IPS-18a (cell line): ENCODE data around the gene SLC2A9.
"Not testable (repeated sequence)": the region's sequence is repeated elsewhere in the genome, so short reads cannot be mapped to it uniquely, and the experiment has no call there.

Experiments used
- H3K27ac ChIP-seq: one replicate; pipeline ENCODE4 v1.5.1; 2013; ENCODE audit warnings: low read length
- H3K27me3 ChIP-seq: one replicate; pipeline ENCODE4 v1.6.1; 2013; ENCODE audit warnings: mild to moderate bottlenecking, low read length; ENCODE audit not compliant: control insufficient read depth, insufficient read depth
- H3K36me3 ChIP-seq: one replicate; pipeline ENCODE4 v1.6.1; 2013; ENCODE audit warnings: low read depth, low read length; ENCODE audit not compliant: control insufficient read depth
- H3K4me1 ChIP-seq: one replicate; pipeline ENCODE4 v1.6.1; 2013; ENCODE audit warnings: low read depth, low read length; ENCODE audit not compliant: control insufficient read depth
- H3K4me3 ChIP-seq: one replicate; pipeline ENCODE4 v1.5.1; 2013; ENCODE audit warnings: low read length
- H3K9ac ChIP-seq: one replicate; pipeline ENCODE4 v1.6.1; 2013; ENCODE audit warnings: mild to moderate bottlenecking, low read length, moderate library complexity
- H3K9me3 ChIP-seq: one replicate; pipeline ENCODE4 v1.6.1; 2013; ENCODE audit warnings: low read depth, low read length; ENCODE audit not compliant: control insufficient read depth

SLC2A9 gene

GRCh38 chr4:9812501-9813340 lies 208.6 kb downstream of the SLC2A9 start:
- H3K4me3 ChIP-seq, result no peak overlapping the region

GRCh38 chr4:9811806-9812205 lies 209.5 kb downstream of the SLC2A9 start:
- no peak overlapping the region for H3K27ac ChIP-seq
- H3K4me3 ChIP-seq, result no peak overlapping the region
- no peaks in the 10 kb centered on the region for H3K4me1 ChIP-seq
- no peak overlapping the region for H3K9ac ChIP-seq
- H3K27me3 ChIP-seq, result no peaks in the 10 kb centered on the region
- no peaks in the 10 kb centered on the region for H3K9me3 ChIP-seq
- H3K36me3 ChIP-seq, result no peaks in the 10 kb centered on the region

More at GRCh38 chr4:9812501-9813340, 208.6 kb downstream of the SLC2A9 start:
- H3K27me3 ChIP-seq, result no peaks in the 10 kb centered on the region
- no peak overlapping the region for H3K9ac ChIP-seq
- no peak overlapping the region for H3K27ac ChIP-seq
- no peaks in the 10 kb centered on the region for H3K4me1 ChIP-seq
- no peaks in the 10 kb centered on the region for H3K9me3 ChIP-seq
- no peaks in the 10 kb centered on the region for H3K36me3 ChIP-seq

- Histone ChIP-seq H3K4me3 (no peak overlapping the region), H3K36me3 (no peaks in the 10 kb centered on the region), H3K9me3 (no peaks in the 10 kb centered on the region), H3K27me3 (no peaks in the 10 kb centered on the region), H3K27ac (no peak overlapping the region), H3K9ac (no peak overlapping the region), H3K4me1 (no peaks in the 10 kb centered on the region)
Measured at GRCh38 chr4:9808077-9808476, 213.2 kb downstream of the SLC2A9 start.

- Histone ChIP-seq H3K27me3 (no peaks in the 10 kb centered on the region), H3K36me3 (no peaks in the 10 kb centered on the region), H3K4me1 (no peaks in the 10 kb centered on the region), H3K27ac (no peak overlapping the region), H3K9ac (no peak overlapping the region), H3K9me3 (no peaks in the 10 kb centered on the region), H3K4me3 (no peak overlapping the region)
Measured at GRCh38 chr4:9804918-9805317, 216.4 kb downstream of the SLC2A9 start.

GRCh38 chr4:9800848-9801247 lies 220.4 kb downstream of the SLC2A9 start:
- Histone ChIP-seq H3K36me3 (no peaks in the 10 kb centered on the region), H3K27me3 (no peaks in the 10 kb centered on the region), H3K4me1 (no peaks in the 10 kb centered on the region), H3K4me3 (no peak overlapping the region), H3K27ac (no peak overlapping the region), H3K9ac (no peak overlapping the region), H3K9me3 (no peaks in the 10 kb centered on the region)

- not testable (repeated sequence) for H3K27ac ChIP-seq, H3K27me3 ChIP-seq, H3K9ac ChIP-seq, H3K4me1 ChIP-seq, H3K36me3 ChIP-seq, H3K4me3 ChIP-seq, H3K9me3 ChIP-seq
Measured at GRCh38 chr4:9796641-9797040, 224.7 kb downstream of the SLC2A9 start.

GRCh38 chr4:9792381-9792780 lies 228.9 kb downstream of the SLC2A9 start:
- Histone ChIP-seq H3K27me3 (no peaks in the 10 kb centered on the region), H3K9me3 (no peaks in the 10 kb centered on the region), H3K4me1 (no peaks in the 10 kb centered on the region), H3K4me3 (no peak overlapping the region), H3K36me3 (no peaks in the 10 kb centered on the region), H3K9ac (no peak overlapping the region), H3K27ac (no peak overlapping the region)

GRCh38 chr4:9785891-9786290 lies 235.4 kb downstream of the SLC2A9 start:
- not testable (repeated sequence) for H3K4me3 ChIP-seq, H3K36me3 ChIP-seq, H3K4me1 ChIP-seq, H3K9me3 ChIP-seq, H3K27ac ChIP-seq, H3K9ac ChIP-seq
- H3K27me3 ChIP-seq, result peaks cover 32% of the 10 kb centered on the region

- Histone ChIP-seq H3K27me3 (peaks cover 46% of the 10 kb centered on the region), H3K4me3 (peak overlapping the region; percentile 54), H3K9ac (no peak overlapping the region)
Measured at GRCh38 chr4:9782136-9782436, 239.2 kb downstream of the SLC2A9 start.

GRCh38 chr4:9781343-9782135 lies 239.8 kb downstream of the SLC2A9 start, which contains the start of gene DRD5:
Gene DRD5, plus strand, starts transcription at chr4:9781634. Its CDS starts 396 bp downstream, at chr4:9782030.
- no peaks in the 10 kb centered on the region for H3K36me3 ChIP-seq
- H3K9ac ChIP-seq, result no peak within 1 kb of the TSS
- peak within 1 kb of the TSS; percentile 54 for H3K4me3 ChIP-seq
- no peaks in the 10 kb centered on the region for H3K9me3 ChIP-seq
- H3K4me1 ChIP-seq, result no peaks in the 10 kb centered on the region
- H3K27me3 ChIP-seq, result peaks cover 46% of the 10 kb centered on the region
- no peak within 1 kb of the TSS for H3K27ac ChIP-seq

More at GRCh38 chr4:9782136-9782436, 239.2 kb downstream of the SLC2A9 start:
- no peaks in the 10 kb centered on the region for H3K36me3 ChIP-seq
- H3K27ac ChIP-seq, result no peak overlapping the region
- H3K9me3 ChIP-seq, result no peaks in the 10 kb centered on the region
- H3K4me1 ChIP-seq, result no peaks in the 10 kb centered on the region
